K562 (cell line): Measurements from ENCODE around the gene CLSTN1. TPM values are rescaled to one million over a fixed set of nuclear protein-coding genes. Genes with fewer than 3 reads are reported as not detected.

Source experiments
- ATAC-seq: fragments of 200-7000 bp; cut with Tn5 transposase; 3 replicates; pipeline ENCODE4 v1.9.1; 2020; ENCODE audit warnings: moderate library complexity
- BruUV-seq: library from RNA; stranded (reverse); fragments of 400-500 nt; replicated peaks from 2 replicates; lab custom pipeline; 2021; lab: Mats Ljungman, UMichigan
- CTCF ChIA-PET: fragments of 300-600 bp; formaldehyde crosslinking; extraction: SDS; loops from one replicate; lab custom pipeline; 2021; ENCODE audit warnings: low intra/inter-chr PET ratio; lab: Yijun Ruan, JAX
- POLR2A ChIA-PET: fragments of 300-600, 350-650 bp; sonication (Branson Sonifier 250); formaldehyde crosslinking; extraction: SDS; loops from one replicate; lab custom pipeline; 2021; ENCODE audit warnings: antibody characterized with exemption, inconsistent platforms; lab: Yijun Ruan, JAX
- DNase-seq, 4 experiments: peaks; one replicate each; pipeline versions ENCODE4 v3.0.0 to v3.0.0-alpha.2; 2011 to 2018; ENCODE audit warnings: low spot score in 3 of 4, mixed read lengths in 3 of 4; ENCODE audit errors: extremely low read depth in 1 of 4
- FAIRE-seq: peaks from 2 replicates; lab custom pipeline; 2011; peaks lifted over from hg19 to GRCh38; lab: Jason Lieb, UNC
- H2AFZ ChIP-seq: 2 replicates; pipeline ENCODE4 v1.6.0; 2011; ENCODE audit warnings: low read depth, low read length, control low read depth, inconsistent platforms
- H3K27ac ChIP-seq: fragments of 200-600 bp; 3 replicates; pipeline ENCODE4 v1.8.0; 2011; ENCODE audit warnings: low read depth, mild to moderate bottlenecking, control low read depth, inconsistent platforms, low read length, moderate library complexity, mixed read lengths; ENCODE audit errors: extremely low read depth
- H3K27me3 ChIP-seq, 2 experiments: fragments of 300-600 bp in 1 of 2; 2 replicates in 1 of 2; 3 replicates in 1 of 2; pipeline versions ENCODE4 v1.6.0 to v1.8.0; 2011; ENCODE audit warnings: inconsistent platforms in 2 of 2, low read length in 2 of 2, mild to moderate bottlenecking in 1 of 2, mixed read lengths in 1 of 2, moderate library complexity in 1 of 2; ENCODE audit not compliant: control insufficient read depth in 2 of 2, insufficient read depth in 2 of 2
- H3K36me3 ChIP-seq: fragments of 300-600 bp; 3 replicates; pipeline ENCODE4 v1.8.0; 2011; ENCODE audit warnings: mild to moderate bottlenecking, low read length, inconsistent platforms; ENCODE audit not compliant: control insufficient read depth, insufficient read depth
- H3K4me1 ChIP-seq, 2 experiments: fragments of 200-600 bp in 1 of 2; replicated peaks in 1 of 2; 2 replicates in 1 of 2; 3 replicates in 1 of 2; pipeline versions ENCODE4 v1.5.1 to v1.8.0; 2011; ENCODE audit warnings: inconsistent platforms in 2 of 2, low read length in 2 of 2, mild to moderate bottlenecking in 1 of 2, mixed read lengths in 1 of 2, moderate library complexity in 1 of 2; ENCODE audit not compliant: control insufficient read depth in 2 of 2, insufficient read depth in 2 of 2
- H3K4me2 ChIP-seq: 2 replicates; pipeline ENCODE4 v1.6.1; 2011; ENCODE audit warnings: low read length, control low read depth, inconsistent platforms, mixed read lengths; ENCODE audit not compliant: insufficient read depth
- H3K4me3 ChIP-seq: fragments of 200-600 bp; sonication (generic), shearing (Covaris generic); 2 replicates; pipeline ENCODE4 v1.5.1; 2016; ENCODE audit warnings: control low read depth, inconsistent platforms
- H3K79me2 ChIP-seq: fragments of 200-600 bp; 3 replicates; pipeline ENCODE4 v1.8.0; 2011; ENCODE audit warnings: low read length, inconsistent platforms; ENCODE audit not compliant: control insufficient read depth, insufficient read depth
- H3K9ac ChIP-seq, 2 experiments: 2 replicates each; pipeline versions ENCODE4 v1.6.0 to v1.6.1; 2011; ENCODE audit warnings: low read depth in 2 of 2, low read length in 2 of 2, control low read depth in 1 of 2, inconsistent platforms in 1 of 2, mild to moderate bottlenecking in 1 of 2, mixed read lengths in 1 of 2; ENCODE audit not compliant: insufficient read depth in 1 of 2
- H3K9me1 ChIP-seq: one replicate; pipeline ENCODE4 v1.6.0; 2011; ENCODE audit warnings: inconsistent platforms, mild to moderate bottlenecking, low read length, moderate library complexity; ENCODE audit not compliant: control insufficient read depth, insufficient read depth
- H3K9me3 ChIP-seq: replicated peaks from 2 replicates; pipeline ENCODE4 v1.5.1; 2011; ENCODE audit warnings: low read depth, low read length, inconsistent platforms; ENCODE audit not compliant: control insufficient read depth, insufficient read depth
- H4K20me1 ChIP-seq: replicated peaks from 2 replicates; pipeline ENCODE4 v1.6.1; 2011; ENCODE audit warnings: low read length, inconsistent platforms, mixed read lengths; ENCODE audit not compliant: control insufficient read depth, insufficient read depth
- MTA3 ChIP-seq: fragments of 450-650 bp; formaldehyde crosslinking; IDR thresholded peaks from 2 replicates; pipeline ENCODE4 v1.6.1; 2017; ENCODE audit warnings: mild to moderate bottlenecking, borderline replicate concordance
- SIN3A ChIP-seq, 2 experiments: fragments of 150-350 bp in 1 of 2; IDR thresholded peaks; 2 replicates each; pipeline ENCODE4 v1.6.1; 2011 to 2016; ENCODE audit warnings: borderline replicate concordance in 2 of 2, low read depth in 2 of 2, low read length in 2 of 2, mild to moderate bottlenecking in 2 of 2, moderate library complexity in 2 of 2; ENCODE audit not compliant: control insufficient read depth in 1 of 2
- STAG1 ChIP-seq: sonication (generic); formaldehyde crosslinking; IDR thresholded peaks from 2 replicates; pipeline ENCODE4 v1.5.0; 2020; ENCODE audit warnings: missing genetic modification reagents, borderline replicate concordance
- ZFX ChIP-seq: sonication (generic); formaldehyde crosslinking; IDR thresholded peaks from 2 replicates; pipeline ENCODE4 v1.8.0; 2022; ENCODE audit warnings: mild to moderate bottlenecking, missing genetic modification reagents, moderate library complexity
- ZNF253 ChIP-seq: fragments of 250-450 bp; sonication (Bioruptor Pico); conservative IDR thresholded peaks from 2 replicates; pipeline ENCODE4 v1.6.1; 2021; ENCODE audit warnings: mild to moderate bottlenecking
- ZNF644 ChIP-seq: fragments of 200-800 bp; sonication (Bioruptor generic); IDR thresholded peaks from 2 replicates; pipeline ENCODE4 v1.6.1; 2016; ENCODE audit warnings: low read depth, missing genetic modification characterization, missing compliant biosample characterization
- WGBS: fragments of 100-300 bp; shearing (Covaris generic); methylation state at CpG from one replicate; pipeline ENCODE4 v1.1.6; 2016; ENCODE audit warnings: low coverage, mixed read lengths; ENCODE audit not compliant: insufficient coverage; ENCODE audit errors: missing lambda C conversion rate; 5-methylcytosine and 5-hydroxymethylcytosine counted together
- in situ Hi-C: fragments of 300-500 bp; cut with MboI; formaldehyde crosslinking; loops from 4 replicates; pipeline ENCODE4 v1.15.0; 2018; ENCODE audit warnings: inconsistent platforms, mixed read lengths
- intact Hi-C: fragments of 100-400 bp; cut with micrococcal nuclease; formaldehyde crosslinking; loops from 2 replicates; pipeline ENCODE4 v1.14.2; 2022
- polyA plus RNA-seq, 8 experiments: library from polyadenylated mRNA; depleted of rRNA in 4 of 8; stranded (reverse) in 5 of 8; unstranded in 3 of 8; fragments of >200 nt; fragmentation: Nextera tagmentation in 2 of 8; fragmentation: Illumina TruSeq in 1 of 8; extraction: Ambion mirVana in 2 of 8; extraction: Trizol in 1 of 8; gene quantifications; 2 replicates each; pipeline versions ENCODE4 v1.2.1 to v1.2.3, GENCODE V29; 2011 to 2014; ENCODE audit warnings: inconsistent platforms in 1 of 8, missing spikeins in 1 of 8
- total RNA-seq, 7 experiments: library from RNA; depleted of rRNA in 6 of 7; stranded (reverse); fragments of >200 nt in 6 of 7; fragmentation: Illumina TruSeq in 2 of 7; extraction: Trizol in 2 of 7; gene quantifications; 2 replicates each; pipeline versions ENCODE4 v1.2.1 to v1.2.3, GENCODE V29; 2011 to 2021; ENCODE audit warnings: low replicate concordance in 1 of 7

CLSTN1 gene
- total and polyA plus RNA-seq, 9 of the 15 experiments (the other 6 are each of a cell fraction or from before 2014, with no cell fraction given) = 1.1 to 32.5 (median 13.3) TPM

DNA sequence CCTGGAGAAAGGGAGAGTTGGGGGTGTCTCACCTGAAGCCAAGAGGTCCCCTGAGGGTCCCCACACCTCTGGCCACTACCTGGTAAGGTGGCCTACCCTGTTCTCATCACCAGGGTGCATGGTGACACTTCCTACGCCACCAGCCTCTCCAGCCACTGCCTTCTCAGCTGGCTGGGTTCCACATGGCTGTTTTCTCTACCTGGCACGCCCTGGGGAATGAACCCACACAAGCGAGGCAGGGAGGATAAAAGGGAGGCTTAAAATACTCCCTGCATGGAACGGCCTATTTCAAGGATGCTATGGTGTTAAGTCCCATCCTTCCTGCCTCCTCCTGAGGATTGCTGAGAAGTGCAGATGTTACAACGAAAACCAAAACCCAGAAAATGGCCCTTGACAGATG lies 87.5 kb downstream of the CLSTN1 start:
- intact Hi-C loops = no loop called here
- POLR2A ChIA-PET = interaction anchor here (0.6 kb wide), 1 partner anchor 157 kb away, joined by 3 read pairs; no protein-coding TSS in a partner anchor
- no peak for FAIRE-seq

DNA sequence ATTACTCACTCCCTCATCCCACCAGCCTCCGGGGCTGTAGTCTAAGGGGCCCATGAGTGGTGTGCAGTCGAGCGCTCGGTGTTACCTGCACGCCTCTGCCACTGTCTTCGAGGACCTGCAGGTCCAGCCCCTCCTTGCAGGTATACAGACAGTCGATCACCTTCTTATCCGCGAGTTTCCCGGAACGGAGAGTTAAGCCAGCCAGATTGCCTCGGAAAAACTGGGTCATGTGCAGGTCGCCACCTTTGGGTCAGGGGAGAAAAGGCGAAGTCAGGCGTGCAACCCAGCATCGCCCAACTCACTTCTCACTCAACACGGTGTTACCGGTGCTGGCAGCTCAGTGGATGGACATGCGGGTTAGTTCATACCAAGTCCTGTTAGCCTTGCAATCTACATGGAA lies 88.0 kb downstream of the CLSTN1 start:
- Histone ChIP-seq H3K4me2 (no peak overlapping the region), H3K27ac (no peak overlapping the region), H3K79me2 (no peaks in the 10 kb centered on the region), H3K9ac (peak overlapping the region in 1 of 2 experiments; percentile 21; a peak in 1 of 4 replicates), H3K4me1 (no peaks in the 10 kb centered on the region), H3K27me3 (no peaks in the 10 kb centered on the region), H3K36me3 (peaks cover 66% of the 10 kb centered on the region; the same call in 2 of the 3 replicates), H2AFZ (no peak overlapping the region), H3K9me3 (no peaks in the 10 kb centered on the region; the same call in 1 of the 2 replicates), H4K20me1 (no peaks in the 10 kb centered on the region), H3K4me3 (no peak overlapping the region), H3K9me1 (no peaks in the 10 kb centered on the region)
- WGBS = 87% methylated on average over 19 of the region's 19 CpGs
- no peak for DNase-seq
- CTCF ChIA-PET = no interaction called here
- peak; percentile 49 for FAIRE-seq
- BruUV-seq = no TSS peak
- no peak for TF ChIP-seq SIN3A (IDR thresholded peaks at IDR 0.05; ENCODE audit: borderline replicate concordance in 2 of 2, control insufficient read depth in 1 of 2, low read depth in 2 of 2, low read length in 2 of 2)
- no peak for TF ChIP-seq ZFX (CRISPR knock-in tag)
- TF ChIP-seq STAG1 (CRISPR knock-in tag) = 0 out of 2 replicates have a peak, but pooled peaks have one; percentile 8
- TF ChIP-seq ZNF644 (tag) = no peak
- in situ Hi-C loops = no loop called here
- intact Hi-C loops = no loop called here
- POLR2A ChIA-PET = no interaction called here
- ATAC-seq = no peak

More for the DNA sequence above, 87.5 kb downstream of the CLSTN1 start:
- no peaks in the 10 kb centered on the region for H4K20me1 ChIP-seq
- no peaks in the 10 kb centered on the region for H3K9me1 ChIP-seq
- no TSS peak for BruUV-seq
- no peaks in the 10 kb centered on the region; the same call in 1 of the 2 replicates for H3K9me3 ChIP-seq
- H3K27ac ChIP-seq = no peak overlapping the region
- H2AFZ ChIP-seq = no peak overlapping the region
- 52% methylated on average over 5 of the region's 5 CpGs for WGBS
- in situ Hi-C loops = no loop called here
- H3K4me3 ChIP-seq = no peak overlapping the region
- H3K4me2 ChIP-seq = no peak overlapping the region
- no peaks in the 10 kb centered on the region for H3K27me3 ChIP-seq
- no peaks in the 10 kb centered on the region for H3K79me2 ChIP-seq
- H3K9ac ChIP-seq = no peak overlapping the region
- H3K36me3 ChIP-seq = peaks cover 66% of the 10 kb centered on the region
- no peak for DNase-seq
- no peaks in the 10 kb centered on the region for H3K4me1 ChIP-seq
- CTCF ChIA-PET = interaction anchor here (0.7 kb wide), 1 partner anchor 10 kb away, joined by 4 read pairs; no protein-coding TSS in a partner anchor
- ATAC-seq = no peak
- TF ChIP-seq STAG1 (CRISPR knock-in tag) (0 out of 2 replicates have a peak, but pooled peaks have one; percentile 3), ZNF253 (CRISPR knock-in tag) (no peak), MTA3 (no peak)
